ENCODE results near the gene RSPH9. TPM values are rescaled to one million over a fixed set of nuclear protein-coding genes. Genes with fewer than 3 reads are reported as not detected.

Gene RSPH9, protein sequence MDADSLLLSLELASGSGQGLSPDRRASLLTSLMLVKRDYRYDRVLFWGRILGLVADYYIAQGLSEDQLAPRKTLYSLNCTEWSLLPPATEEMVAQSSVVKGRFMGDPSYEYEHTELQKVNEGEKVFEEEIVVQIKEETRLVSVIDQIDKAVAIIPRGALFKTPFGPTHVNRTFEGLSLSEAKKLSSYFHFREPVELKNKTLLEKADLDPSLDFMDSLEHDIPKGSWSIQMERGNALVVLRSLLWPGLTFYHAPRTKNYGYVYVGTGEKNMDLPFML
- under 1 TPM in 6 of 9 donors, not detected in 3; 0.09 to 0.18 (median 0.14) TPM for total RNA-seq
- polyA plus RNA-seq: under 1 TPM; 0.29 to 0.50 TPM
- long read RNA-seq, donor 1, partial matches to known transcripts: 0 of 1 reads
- long read RNA-seq, donor 1, other reads (novel, unspliced or antisense): 1 of 1 reads
- long read RNA-seq, donor 2, partial matches to known transcripts: 0 of 2 reads
- long read RNA-seq, donor 2, other reads (novel, unspliced or antisense): 2 of 2 reads
- long read RNA-seq, donor 3, partial matches to known transcripts: 0 of 1 reads
- long read RNA-seq, donor 3, other reads (novel, unspliced or antisense): 0 of 1 reads

DNA sequence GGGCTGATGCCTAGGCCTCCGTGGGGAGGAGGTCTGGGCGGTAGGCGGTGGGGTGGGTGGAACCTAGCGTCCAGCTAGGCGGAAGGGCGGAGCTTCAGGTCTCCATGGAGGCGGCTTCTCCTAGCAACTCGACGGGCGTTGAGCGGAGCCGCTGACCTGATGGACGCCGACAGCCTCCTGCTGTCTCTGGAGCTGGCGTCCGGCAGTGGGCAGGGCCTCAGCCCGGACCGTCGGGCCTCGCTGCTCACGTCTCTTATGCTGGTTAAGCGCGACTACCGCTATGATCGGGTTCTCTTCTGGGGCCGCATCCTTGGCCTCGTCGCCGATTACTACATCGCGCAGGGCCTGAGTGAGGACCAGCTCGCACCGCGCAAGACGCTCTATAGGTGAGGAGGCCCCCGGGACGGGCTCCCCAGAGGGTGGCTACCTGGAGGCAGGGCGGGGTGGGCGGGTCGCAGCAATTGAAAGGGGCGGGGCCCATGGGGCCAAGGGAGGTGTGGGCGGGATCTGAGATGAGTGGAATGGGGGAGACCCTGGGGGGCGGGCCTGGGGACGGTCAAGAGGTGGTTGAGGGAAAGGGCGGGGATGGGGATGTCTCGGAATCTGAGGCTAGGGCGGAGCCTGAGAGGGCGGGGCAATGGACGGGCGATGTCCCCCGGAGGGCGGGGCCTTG lies at the start of gene RSPH9:
RSPH9 (plus strand) TSS at position 97 of the 673 bp plus-strand sequence; CDS start at position 160, 63 bp downstream.
- DNase-seq: peak; percentile 64 to 86 (median 78)
- TF ChIP-seq POLR2A (IDR thresholded peaks at IDR 0.05) (no peak), CTCF (IDR thresholded peaks at IDR 0.05) (no peak)
- H3K27me3 ChIP-seq: no peaks in the 10 kb centered on the region
- peaks cover 0 to 20% (median 8%) of the 10 kb centered on the region in 12 donors for H3K4me1 ChIP-seq
- intact Hi-C loops (cut with DNase I): loop anchor here in 1 of 10 donors (1.0 kb wide), 1 partner anchor 9 kb away; no protein-coding TSS in a partner anchor
- no peaks in the 10 kb centered on the region for H3K9me3 ChIP-seq
- peaks cover 0 to 31% (median 27%) of the 10 kb centered on the region in 9 donors for H3K36me3 ChIP-seq
- peak; percentile 63 to 87 (median 82) for ATAC-seq
- peak within 1 kb of the TSS in 7 of 12 donors; percentile 13 to 44 (median 20) for H3K27ac ChIP-seq
- H3K4me3 ChIP-seq: peak within 1 kb of the TSS; percentile 4 to 63 (median 50)
- 2 to 6% (median 5%) methylated on average over 32 to 52 of the region's 52 CpGs for WGBS, 4 donors

GRCh38 chr6:43600595-43600994 lies 44.2 kb upstream of the RSPH9 start:
- TF ChIP-seq POLR2A (IDR thresholded peaks at IDR 0.05) (no peak), CTCF (IDR thresholded peaks at IDR 0.05) (no peak)
- Histone ChIP-seq H3K27me3 (no peaks in the 10 kb centered on the region), H3K9me3 (no peaks in the 10 kb centered on the region), H3K36me3 (peaks cover 0 to 93% (median 72%) of the 10 kb centered on the region in 9 donors), H3K4me3 (no peak overlapping the region), H3K27ac (no peak overlapping the region), H3K4me1 (no peaks in the 10 kb centered on the region)
- no peak for DNase-seq
- ATAC-seq: no peak
- WGBS, 4 donors: 96 to 99% (median 98%) methylated on average over 2 of the region's 2 CpGs
- intact Hi-C loops (cut with DNase I): loop anchor here in 2 of 10 donors (10.0 kb wide), 2 partner anchors 154 to 474 kb away; no protein-coding TSS in a partner anchor

- no peak for ATAC-seq
- WGBS, 4 donors: 96 to 99% (median 97%) methylated on average over 2 of the region's 2 CpGs
These were observed 40.7 kb upstream of the RSPH9 start for GRCh38 chr6:43604174-43604573.

More at GRCh38 chr6:43604174-43604573, 40.7 kb upstream of the RSPH9 start:
- Histone ChIP-seq H3K36me3 (peaks cover 0 to 92% (median 64%) of the 10 kb centered on the region in 9 donors), H3K4me3 (no peak overlapping the region), H3K4me1 (peaks cover 0 to 12% (median 0%) of the 10 kb centered on the region in 12 donors), H3K9me3 (no peaks in the 10 kb centered on the region), H3K27ac (no peak overlapping the region), H3K27me3 (no peaks in the 10 kb centered on the region)
- intact Hi-C loops (cut with DNase I): loop anchor here in 2 of 10 donors (10.0 kb wide), 2 partner anchors 151 to 471 kb away; no protein-coding TSS in a partner anchor
- no peak for TF ChIP-seq POLR2A (IDR thresholded peaks at IDR 0.05)
- no peak for TF ChIP-seq CTCF (IDR thresholded peaks at IDR 0.05)
- no peak for DNase-seq

Measured in heart left ventricle (tissue), 16 donors.